Measurements from ENCODE around the gene TNFRSF11A.

TNFRSF11A gene

GRCh38 chr18:62301322-62301721 lies 23.8 kb upstream of the TNFRSF11A start:
- FAIRE-seq (no peak), DNase-seq (ENCODE audit: insufficient read length, low spot score) (no peak)
- TF ChIP-seq, protein P1, sequence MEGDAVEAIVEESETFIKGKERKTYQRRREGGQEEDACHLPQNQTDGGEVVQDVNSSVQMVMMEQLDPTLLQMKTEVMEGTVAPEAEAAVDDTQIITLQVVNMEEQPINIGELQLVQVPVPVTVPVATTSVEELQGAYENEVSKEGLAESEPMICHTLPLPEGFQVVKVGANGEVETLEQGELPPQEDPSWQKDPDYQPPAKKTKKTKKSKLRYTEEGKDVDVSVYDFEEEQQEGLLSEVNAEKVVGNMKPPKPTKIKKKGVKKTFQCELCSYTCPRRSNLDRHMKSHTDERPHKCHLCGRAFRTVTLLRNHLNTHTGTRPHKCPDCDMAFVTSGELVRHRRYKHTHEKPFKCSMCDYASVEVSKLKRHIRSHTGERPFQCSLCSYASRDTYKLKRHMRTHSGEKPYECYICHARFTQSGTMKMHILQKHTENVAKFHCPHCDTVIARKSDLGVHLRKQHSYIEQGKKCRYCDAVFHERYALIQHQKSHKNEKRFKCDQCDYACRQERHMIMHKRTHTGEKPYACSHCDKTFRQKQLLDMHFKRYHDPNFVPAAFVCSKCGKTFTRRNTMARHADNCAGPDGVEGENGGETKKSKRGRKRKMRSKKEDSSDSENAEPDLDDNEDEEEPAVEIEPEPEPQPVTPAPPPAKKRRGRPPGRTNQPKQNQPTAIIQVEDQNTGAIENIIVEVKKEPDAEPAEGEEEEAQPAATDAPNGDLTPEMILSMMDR (IDR thresholded peaks at IDR 0.05; ENCODE audit: insufficient read depth, missing control alignments): no peak

DNA sequence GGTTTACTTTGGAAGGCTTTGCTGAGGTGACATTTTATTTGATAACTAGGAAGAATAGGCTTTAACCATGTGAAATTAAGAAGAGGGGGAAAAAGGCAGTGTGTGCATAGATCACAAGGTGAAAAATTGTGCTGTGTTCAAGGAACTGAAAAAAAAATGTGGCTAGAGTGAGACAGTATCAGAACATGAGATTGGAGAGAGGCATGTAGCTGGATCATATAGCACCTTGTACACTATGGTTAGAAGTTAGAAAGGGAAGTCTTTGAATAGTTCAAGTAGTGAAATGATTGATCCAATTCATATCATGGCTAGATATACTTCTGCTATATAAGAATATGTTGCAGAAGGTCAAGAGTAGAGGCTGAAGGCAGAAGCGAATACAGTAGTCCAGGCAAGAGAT lies 12.3 kb upstream of the TNFRSF11A start:
- TF ChIP-seq, protein P1 (IDR thresholded peaks at IDR 0.05; ENCODE audit: insufficient read depth, missing control alignments): no peak
- no peak for FAIRE-seq
- no peak for DNase-seq (ENCODE audit: insufficient read length, low spot score)

- TF ChIP-seq, protein P1 (IDR thresholded peaks at IDR 0.05; ENCODE audit: insufficient read depth, missing control alignments): no peak
- no peak for FAIRE-seq
- DNase-seq (ENCODE audit: insufficient read length, low spot score): no peak
Observed at GRCh38 chr18:62318228-62319180, 6.6 kb upstream of the TNFRSF11A start.

GRCh38 chr18:62321201-62321600 lies 3.9 kb upstream of the TNFRSF11A start:
- no peak for FAIRE-seq

DNA sequence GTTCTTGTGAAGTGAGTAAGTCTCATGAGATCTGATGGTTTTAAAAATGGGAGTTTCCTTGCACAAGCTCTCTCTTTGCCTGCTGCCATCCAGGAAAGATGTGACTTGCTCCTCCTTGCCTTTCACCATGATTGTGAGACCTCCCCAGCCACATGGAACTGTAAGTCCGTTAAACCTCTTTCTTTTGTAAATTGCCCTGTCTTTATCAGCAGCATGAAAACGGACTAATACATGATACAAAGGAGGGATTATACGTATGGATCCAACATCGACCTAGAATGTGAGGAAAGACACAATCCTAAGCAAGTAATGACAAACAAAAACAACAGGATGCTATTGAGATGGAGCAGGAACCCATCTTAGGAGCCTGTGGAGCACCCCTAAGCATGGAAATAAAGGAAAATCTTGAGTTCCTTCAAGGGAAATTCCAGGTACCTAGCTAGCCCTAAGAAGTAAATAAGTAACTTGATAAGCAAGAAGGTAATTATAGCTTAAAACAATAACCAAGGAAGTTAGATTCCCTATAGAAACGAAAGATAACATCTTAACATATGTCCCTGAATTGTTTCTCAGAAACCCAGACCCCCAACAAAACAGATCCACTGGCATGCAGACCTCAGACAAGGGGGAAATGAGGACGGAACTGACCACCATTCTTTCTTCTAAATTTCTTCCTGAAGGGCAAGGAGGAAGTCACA lies 1.5 kb upstream of the TNFRSF11A start:
- FAIRE-seq (no peak), DNase-seq (ENCODE audit: insufficient read length, low spot score) (no peak)
- TF ChIP-seq, protein P1 (IDR thresholded peaks at IDR 0.05; ENCODE audit: insufficient read depth, missing control alignments): no peak

More at GRCh38 chr18:62321201-62321600, 3.9 kb upstream of the TNFRSF11A start:
- no peak for DNase-seq (ENCODE audit: insufficient read length, low spot score)
- TF ChIP-seq, protein P1 (IDR thresholded peaks at IDR 0.05; ENCODE audit: insufficient read depth, missing control alignments): no peak

DNA sequence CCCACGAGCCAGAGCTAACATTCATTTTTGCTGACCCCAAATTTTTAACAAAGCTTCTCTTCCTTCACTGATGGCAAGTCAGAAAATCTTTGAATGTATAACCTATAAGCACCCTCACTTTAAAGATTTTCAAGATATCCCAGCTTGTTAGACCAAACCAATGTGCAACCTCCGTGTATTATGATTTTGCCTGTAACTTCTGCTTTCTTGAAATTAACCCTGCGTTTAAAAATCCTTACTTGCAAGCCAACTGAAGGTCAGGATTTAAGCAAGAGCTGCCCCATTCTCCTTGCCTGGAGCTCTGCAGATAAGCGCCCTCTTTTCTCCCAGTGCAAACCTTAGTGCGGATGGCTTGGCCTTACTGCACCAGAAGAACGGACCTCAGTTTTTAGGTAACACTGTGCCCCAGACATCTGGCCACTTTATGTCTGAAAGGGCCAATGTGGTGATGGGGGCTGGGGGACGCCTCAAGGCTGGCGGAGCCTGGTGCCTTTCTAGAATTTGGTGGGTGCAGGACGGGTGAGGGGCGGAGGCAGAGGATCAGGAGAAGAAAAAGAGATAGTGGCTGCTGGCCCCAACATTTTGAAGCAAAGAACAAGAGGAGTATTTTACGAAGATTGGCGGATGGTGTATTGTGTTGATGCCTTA lies 805 bp upstream of the TNFRSF11A start:
- DNase-seq (ENCODE audit: insufficient read length, low spot score): no peak
- FAIRE-seq: no peak
- TF ChIP-seq, protein P1 (IDR thresholded peaks at IDR 0.05; ENCODE audit: insufficient read depth, missing control alignments): no peak

All from D721Med (cell line).